Activated effector memory CD4-positive, alpha-beta T cell treated with Interleukin-2 at 50 U/mL for 16 hours (primary cell): Measurements from ENCODE around the gene SHISA7.
A peak's percentile ranks its signal among the peaks of the same experiment; 100 is the strongest.
"Not testable (repeated sequence)": the region's sequence is repeated elsewhere in the genome, so short reads cannot be mapped to it uniquely, and the experiment has no call there.

Experiments
- DNase-seq: peaks from one replicate; pipeline ENCODE4 v3.0.0-alpha.2; 2020

The SHISA7 gene

GRCh38 chr19:55408533-55408872 is 34.6 kb downstream of the SHISA7 start:
- DNase-seq: no peak

GRCh38 chr19:55407800-55408532 is 35.1 kb downstream of the SHISA7 start:
- DNase-seq: peak; percentile 95

GRCh38 chr19:55407550-55407799 is 35.6 kb downstream of the SHISA7 start, which contains the start of gene UBE2S:
Gene UBE2S, minus strand, starts transcription at chr19:55407788. Its CDS starts 199 bp downstream, at chr19:55407589.
- DNase-seq: not testable (repeated sequence)

GRCh38 chr19:55406826-55407549 is 36.1 kb downstream of the SHISA7 start:
- peak; percentile 19 for DNase-seq

GRCh38 chr19:55406091-55406825 is 36.8 kb downstream of the SHISA7 start:
- DNase-seq: no peak

- no peak for DNase-seq
These were observed 37.5 kb downstream of the SHISA7 start for GRCh38 chr19:55405638-55406037.

- DNase-seq: no peak
These were observed 40.6 kb downstream of the SHISA7 start for GRCh38 chr19:55402509-55402908.

GRCh38 chr19:55401390-55401789 is 41.7 kb downstream of the SHISA7 start:
- DNase-seq: not testable (repeated sequence)

- no peak for DNase-seq
These were observed 42.6 kb downstream of the SHISA7 start for GRCh38 chr19:55400281-55401087.

- DNase-seq: no peak
These were observed 44.7 kb downstream of the SHISA7 start for GRCh38 chr19:55398200-55398925.

- DNase-seq: no peak
These were observed 50.0 kb downstream of the SHISA7 start for GRCh38 chr19:55392820-55393761.

- no peak for DNase-seq
These were observed 51.1 kb downstream of the SHISA7 start for GRCh38 chr19:55391702-55392615.

- DNase-seq: no peak
These were observed 51.9 kb downstream of the SHISA7 start for GRCh38 chr19:55391191-55391670.

- DNase-seq: no peak
These were observed 52.6 kb downstream of the SHISA7 start for GRCh38 chr19:55390461-55390880.

GRCh38 chr19:55389386-55390317 is 53.4 kb downstream of the SHISA7 start:
- no peak for DNase-seq

GRCh38 chr19:55387736-55388497 is 55.2 kb downstream of the SHISA7 start:
- DNase-seq: no peak

GRCh38 chr19:55386493-55386971 is 56.6 kb downstream of the SHISA7 start:
- DNase-seq: no peak
